WERI-Rb-1 (cell line): Measurements from ENCODE around the gene TESK2.

Source experiments
- DNase-seq: peaks from one replicate; pipeline ENCODE4 v3.0.0-alpha.2; 2020
- H3K27ac ChIP-seq: fragments of 250-450 bp; sonication (Bioruptor Pico); 2 replicates; pipeline ENCODE4 v1.5.1; 2020; ENCODE audit warnings: mild to moderate bottlenecking, moderate library complexity
- H3K27me3 ChIP-seq: fragments of 250-450 bp; sonication (Bioruptor Pico); 2 replicates; pipeline ENCODE4 v1.5.1; 2021; ENCODE audit warnings: mild to moderate bottlenecking, low read depth, moderate library complexity; ENCODE audit not compliant: insufficient read depth, severe bottlenecking
- H3K36me3 ChIP-seq: fragments of 250-450 bp; sonication (Bioruptor Pico); 2 replicates; pipeline ENCODE4 v1.5.1; 2020; ENCODE audit warnings: mild to moderate bottlenecking, moderate library complexity
- H3K4me3 ChIP-seq: 2 replicates; pipeline ENCODE4 v1.5.1; 2011; ENCODE audit warnings: low read depth, mild to moderate bottlenecking, control low read depth, low read length
- H3K9me3 ChIP-seq: fragments of 250-450 bp; sonication (Bioruptor Pico); 2 replicates; pipeline ENCODE4 v1.5.1; 2021; ENCODE audit warnings: mild to moderate bottlenecking, moderate library complexity; ENCODE audit not compliant: severe bottlenecking
- TF ChIP-seq, protein P1 (sequence below): IDR thresholded peaks from 2 replicates; pipeline ENCODE4 v1.5.1; 2011; ENCODE audit warnings: low read depth, mild to moderate bottlenecking, control low read depth, inconsistent platforms, low read length

Gene TESK2

DNA sequence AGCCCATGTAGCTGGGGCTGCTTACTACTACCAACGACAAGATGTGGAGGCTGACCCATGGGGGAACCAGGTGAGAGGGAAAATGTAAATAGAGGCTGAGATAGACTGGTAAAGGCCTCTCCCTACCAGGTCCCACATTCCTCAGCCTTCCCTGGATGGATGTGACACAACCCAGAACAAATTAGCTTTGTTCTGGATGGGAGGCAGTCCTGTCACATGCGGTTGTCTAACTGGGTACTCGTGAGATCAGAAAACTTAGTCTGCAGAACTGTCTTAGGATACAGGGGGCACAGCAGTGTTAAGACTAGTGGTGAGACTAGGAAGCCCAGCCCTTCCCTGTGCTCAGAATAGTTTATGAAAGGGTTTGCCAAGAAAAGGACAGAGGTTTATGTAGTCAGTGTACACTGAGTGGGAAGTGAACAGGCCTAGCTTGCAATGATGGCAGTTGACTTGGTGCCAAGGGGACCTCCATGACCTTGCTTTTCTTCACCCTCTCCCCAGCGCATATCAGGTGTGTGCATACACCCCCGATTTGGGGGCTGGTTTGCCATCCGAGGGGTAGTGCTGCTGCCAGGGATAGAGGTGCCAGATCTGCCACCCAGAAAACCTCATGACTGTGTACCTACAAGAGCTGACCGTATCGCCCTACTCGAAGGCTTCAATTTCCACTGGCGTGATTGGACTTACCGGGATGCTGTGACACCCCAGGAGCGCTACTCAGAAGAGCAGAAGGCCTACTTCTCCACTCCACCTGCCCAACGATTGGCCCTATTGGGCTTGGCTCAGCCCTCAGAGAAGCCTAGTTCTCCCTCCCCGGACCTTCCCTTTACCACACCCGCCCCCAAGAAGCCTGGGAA is 17.6 kb upstream of the TESK2 start:
- H3K36me3 ChIP-seq: peaks cover 53% of the 10 kb centered on the region
- TF ChIP-seq, protein P1, sequence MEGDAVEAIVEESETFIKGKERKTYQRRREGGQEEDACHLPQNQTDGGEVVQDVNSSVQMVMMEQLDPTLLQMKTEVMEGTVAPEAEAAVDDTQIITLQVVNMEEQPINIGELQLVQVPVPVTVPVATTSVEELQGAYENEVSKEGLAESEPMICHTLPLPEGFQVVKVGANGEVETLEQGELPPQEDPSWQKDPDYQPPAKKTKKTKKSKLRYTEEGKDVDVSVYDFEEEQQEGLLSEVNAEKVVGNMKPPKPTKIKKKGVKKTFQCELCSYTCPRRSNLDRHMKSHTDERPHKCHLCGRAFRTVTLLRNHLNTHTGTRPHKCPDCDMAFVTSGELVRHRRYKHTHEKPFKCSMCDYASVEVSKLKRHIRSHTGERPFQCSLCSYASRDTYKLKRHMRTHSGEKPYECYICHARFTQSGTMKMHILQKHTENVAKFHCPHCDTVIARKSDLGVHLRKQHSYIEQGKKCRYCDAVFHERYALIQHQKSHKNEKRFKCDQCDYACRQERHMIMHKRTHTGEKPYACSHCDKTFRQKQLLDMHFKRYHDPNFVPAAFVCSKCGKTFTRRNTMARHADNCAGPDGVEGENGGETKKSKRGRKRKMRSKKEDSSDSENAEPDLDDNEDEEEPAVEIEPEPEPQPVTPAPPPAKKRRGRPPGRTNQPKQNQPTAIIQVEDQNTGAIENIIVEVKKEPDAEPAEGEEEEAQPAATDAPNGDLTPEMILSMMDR: no peak

GRCh38 chr1:45507893-45508292 is 16.9 kb upstream of the TESK2 start:
- H3K9me3 ChIP-seq: no peaks in the 10 kb centered on the region
- no peak overlapping the region for H3K4me3 ChIP-seq
- peaks cover 48% of the 10 kb centered on the region for H3K36me3 ChIP-seq
- no peaks in the 10 kb centered on the region for H3K27me3 ChIP-seq
- DNase-seq: no peak
- TF ChIP-seq, protein P1: no peak
- H3K27ac ChIP-seq: no peak overlapping the region

More for the DNA sequence above, 17.6 kb upstream of the TESK2 start:
- Histone ChIP-seq H3K27ac (no peak overlapping the region), H3K9me3 (no peaks in the 10 kb centered on the region), H3K27me3 (no peaks in the 10 kb centered on the region), H3K4me3 (no peak overlapping the region)
- no peak for DNase-seq

DNA sequence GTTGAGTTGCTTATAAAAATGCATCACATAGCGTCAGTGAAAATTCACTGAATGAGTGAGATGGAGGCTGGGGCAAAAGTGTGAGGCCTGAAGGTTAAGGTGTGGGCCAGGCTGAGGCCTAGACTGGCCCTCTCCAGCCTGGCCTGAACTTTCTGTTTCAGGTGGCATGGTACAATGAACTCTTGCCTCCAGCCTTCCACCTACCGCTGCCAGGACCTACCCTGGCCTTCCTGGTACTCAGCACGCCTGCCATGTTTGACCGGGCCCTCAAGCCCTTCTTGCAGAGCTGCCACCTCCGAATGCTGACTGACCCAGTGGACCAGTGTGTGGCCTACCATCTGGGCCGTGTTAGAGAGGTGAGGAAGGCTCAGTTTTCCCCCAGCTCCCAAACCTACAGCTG is 16.2 kb upstream of the TESK2 start:
- Histone ChIP-seq H3K27ac (no peak overlapping the region), H3K36me3 (peaks cover 44% of the 10 kb centered on the region), H3K27me3 (no peaks in the 10 kb centered on the region), H3K4me3 (no peak overlapping the region), H3K9me3 (no peaks in the 10 kb centered on the region)
- no peak for DNase-seq
- TF ChIP-seq, protein P1: no peak

GRCh38 chr1:45503462-45504360 is 12.7 kb upstream of the TESK2 start:
- TF ChIP-seq, protein P1: no peak
- Histone ChIP-seq H3K9me3 (no peaks in the 10 kb centered on the region), H3K36me3 (peaks cover 9% of the 10 kb centered on the region), H3K27me3 (no peaks in the 10 kb centered on the region), H3K27ac (no peak overlapping the region), H3K4me3 (no peak overlapping the region)
- no peak for DNase-seq

- Histone ChIP-seq H3K4me3 (no peak overlapping the region), H3K27ac (no peak overlapping the region), H3K27me3 (no peaks in the 10 kb centered on the region), H3K36me3 (no peaks in the 10 kb centered on the region), H3K9me3 (no peaks in the 10 kb centered on the region)
- TF ChIP-seq, protein P1: no peak
- DNase-seq: no peak
Observed at GRCh38 chr1:45501505-45501859, 10.5 kb upstream of the TESK2 start.
